Urinary bladder (tissue), 4 donors: ENCODE measurements around the gene PSMB5. TPM values are rescaled to one million over a fixed set of nuclear protein-coding genes. Genes with fewer than 3 reads are reported as not detected.
A peak's percentile ranks its signal among the peaks of the same experiment; 100 is the strongest.

ENCODE experiments used
- DNase-seq: peaks from one replicate; pipeline ENCODE4 v3.0.0-alpha.2; 2015; ENCODE audit errors: extremely low spot score
- H3K27ac ChIP-seq: one replicate; pipeline ENCODE4 v1.5.1; 2013; ENCODE audit warnings: low read depth, mild to moderate bottlenecking, moderate library complexity
- H3K36me3 ChIP-seq: one replicate; pipeline ENCODE4 v1.6.1; 2013; ENCODE audit warnings: mild to moderate bottlenecking, moderate library complexity; ENCODE audit not compliant: insufficient read depth
- H3K4me1 ChIP-seq: one replicate; pipeline ENCODE4 v1.6.1; 2013; ENCODE audit warnings: mild to moderate bottlenecking, moderate library complexity; ENCODE audit not compliant: insufficient read depth
- H3K4me3 ChIP-seq: one replicate; pipeline ENCODE4 v1.5.1; 2013; ENCODE audit warnings: low read depth, low read length
- WGBS: extraction: QIAGEN DNeasy Blood & Tissue Kit; methylation state at CpG from one replicate; pipeline ENCODE4 v1.1.7; 2013; 5-methylcytosine and 5-hydroxymethylcytosine counted together
- polyA plus RNA-seq: library from polyadenylated mRNA; stranded (reverse); fragments of 200-250 nt; gene quantifications from one replicate; pipeline ENCODE4 v1.2.3, GENCODE V29; 2013
- total RNA-seq: library from RNA; depleted of rRNA; stranded (reverse); fragments of >200 nt; gene quantifications from one replicate; pipeline ENCODE4 v1.2.3, GENCODE V29; 2014
- donor health status: healthy with polysubstance abuse.
- donor health status: healthy.

Gene PSMB5
- total and polyA plus RNA-seq, 2 donors, result 70.3 to 135 TPM

- no peak for DNase-seq
- Histone ChIP-seq H3K36me3 (no peaks in the 10 kb centered on the region), H3K4me3 (no peak overlapping the region), H3K27ac (no peak overlapping the region), H3K4me1 (no peaks in the 10 kb centered on the region)
- 90% methylated on average over 8 of the region's 8 CpGs for WGBS
These were observed 42.8 kb downstream of the PSMB5 start for GRCh38 chr14:22991852-22992251.

- Histone ChIP-seq H3K4me3 (no peak overlapping the region), H3K4me1 (no peaks in the 10 kb centered on the region), H3K36me3 (no peaks in the 10 kb centered on the region), H3K27ac (no peak overlapping the region)
- DNase-seq, result no peak
- 84% methylated on average over 8 of the region's 8 CpGs for WGBS
These were observed 47.4 kb downstream of the PSMB5 start for GRCh38 chr14:22987291-22987690.

- Histone ChIP-seq H3K36me3 (no peaks in the 10 kb centered on the region), H3K4me1 (no peaks in the 10 kb centered on the region), H3K27ac (no peak overlapping the region), H3K4me3 (no peak overlapping the region)
- DNase-seq, result no peak
- 22% methylated on average over 5 of the region's 5 CpGs for WGBS
These were observed 48.1 kb downstream of the PSMB5 start for GRCh38 chr14:22986508-22987054.

GRCh38 chr14:22985894-22986507 lies 48.7 kb downstream of the PSMB5 start:
- Histone ChIP-seq H3K27ac (no peak overlapping the region), H3K4me3 (no peak overlapping the region), H3K4me1 (no peaks in the 10 kb centered on the region), H3K36me3 (no peaks in the 10 kb centered on the region)
- DNase-seq, result no peak
- WGBS, result 65% methylated on average over 2 of the region's 2 CpGs

GRCh38 chr14:22984959-22985658 lies 49.6 kb downstream of the PSMB5 start:
- H3K4me3 ChIP-seq, result no peak overlapping the region
- no peak for DNase-seq
- H3K4me1 ChIP-seq, result no peaks in the 10 kb centered on the region
- 93% methylated on average over 6 of the region's 6 CpGs for WGBS
- H3K36me3 ChIP-seq, result no peaks in the 10 kb centered on the region
- H3K27ac ChIP-seq, result no peak overlapping the region

- H3K4me3 ChIP-seq, result peak within 1 kb of the TSS; percentile 66
- peak; percentile 86 for DNase-seq
- H3K27ac ChIP-seq, result peak within 1 kb of the TSS; percentile 68
- no peaks in the 10 kb centered on the region for H3K4me1 ChIP-seq
- no peaks in the 10 kb centered on the region for H3K36me3 ChIP-seq
- under 1% methylated on average over 48 of the region's 48 CpGs for WGBS
These were observed 52.0 kb downstream of the PSMB5 start, which contains the start of gene AJUBA for GRCh38 chr14:22982477-22983245. AJUBA (minus strand) TSS chr14:22982551; CDS start chr14:22982266, 285 bp downstream.

GRCh38 chr14:22981876-22982476 lies 52.7 kb downstream of the PSMB5 start:
- Histone ChIP-seq H3K4me1 (no peaks in the 10 kb centered on the region), H3K36me3 (no peaks in the 10 kb centered on the region), H3K4me3 (peak overlapping the region; percentile 66), H3K27ac (peak overlapping the region; percentile 68)
- WGBS, result 2% methylated on average over 51 of the region's 51 CpGs
- DNase-seq, result no peak

GRCh38 chr14:22981090-22981875 lies 53.4 kb downstream of the PSMB5 start:
- H3K36me3 ChIP-seq, result no peaks in the 10 kb centered on the region
- peak overlapping the region; percentile 68 for H3K27ac ChIP-seq
- H3K4me1 ChIP-seq, result no peaks in the 10 kb centered on the region
- WGBS, result 2% methylated on average over 76 of the region's 76 CpGs
- peak overlapping the region; percentile 66 for H3K4me3 ChIP-seq
- no peak for DNase-seq

GRCh38 chr14:22980672-22981089 lies 54.0 kb downstream of the PSMB5 start:
- Histone ChIP-seq H3K4me1 (no peaks in the 10 kb centered on the region), H3K27ac (peak overlapping the region; percentile 62), H3K4me3 (peak overlapping the region; percentile 66), H3K36me3 (no peaks in the 10 kb centered on the region)
- DNase-seq, result no peak
- WGBS, result 1% methylated on average over 41 of the region's 41 CpGs

GRCh38 chr14:22979748-22980392 lies 54.8 kb downstream of the PSMB5 start:
- no peak for DNase-seq
- 53% methylated on average over 8 of the region's 8 CpGs for WGBS
- Histone ChIP-seq H3K4me1 (no peaks in the 10 kb centered on the region), H3K36me3 (no peaks in the 10 kb centered on the region), H3K27ac (peak overlapping the region; percentile 23), H3K4me3 (peak overlapping the region; percentile 66)

GRCh38 chr14:22978981-22979671 lies 55.6 kb downstream of the PSMB5 start:
- 52% methylated on average over 5 of the region's 5 CpGs for WGBS
- H3K36me3 ChIP-seq, result no peaks in the 10 kb centered on the region
- H3K4me3 ChIP-seq, result no peak overlapping the region
- no peak for DNase-seq
- H3K4me1 ChIP-seq, result no peaks in the 10 kb centered on the region
- no peak overlapping the region for H3K27ac ChIP-seq

GRCh38 chr14:22978487-22978837 lies 56.2 kb downstream of the PSMB5 start:
- H3K27ac ChIP-seq, result no peak overlapping the region
- 44% methylated on average over 3 of the region's 3 CpGs for WGBS
- no peaks in the 10 kb centered on the region for H3K36me3 ChIP-seq
- no peak for DNase-seq
- H3K4me3 ChIP-seq, result no peak overlapping the region
- no peaks in the 10 kb centered on the region for H3K4me1 ChIP-seq
